Right kidney (tissue), 1 donor: ENCODE measurements around the gene HS3ST5.
"Not testable (repeated sequence)": the region's sequence is repeated elsewhere in the genome, so short reads cannot be mapped to it uniquely, and the experiment has no call there.

Experiments
- DNase-seq: peaks from one replicate; pipeline ENCODE4 v3.0.0-alpha.2; 2016

Gene HS3ST5

DNA sequence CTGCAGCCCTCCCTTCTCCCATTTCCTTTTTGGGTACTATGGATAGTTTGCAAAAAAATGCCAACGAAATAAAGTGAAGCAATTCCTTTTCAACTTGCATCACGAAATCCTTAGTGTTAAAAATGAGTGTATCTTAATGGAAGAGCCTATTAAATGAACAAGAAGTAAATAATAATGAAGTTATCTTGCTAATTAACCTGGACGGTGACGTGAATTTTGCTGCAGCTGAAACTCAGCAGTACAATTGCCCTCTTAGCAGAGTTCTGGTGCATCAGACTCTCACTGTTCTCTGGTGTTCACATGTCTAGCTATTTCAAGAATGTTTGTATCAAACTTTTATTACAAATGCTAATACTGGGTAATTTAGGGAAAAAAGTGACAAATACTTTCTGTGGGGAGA is 252.2 kb downstream of the HS3ST5 start:
- DNase-seq, result no peak

DNA sequence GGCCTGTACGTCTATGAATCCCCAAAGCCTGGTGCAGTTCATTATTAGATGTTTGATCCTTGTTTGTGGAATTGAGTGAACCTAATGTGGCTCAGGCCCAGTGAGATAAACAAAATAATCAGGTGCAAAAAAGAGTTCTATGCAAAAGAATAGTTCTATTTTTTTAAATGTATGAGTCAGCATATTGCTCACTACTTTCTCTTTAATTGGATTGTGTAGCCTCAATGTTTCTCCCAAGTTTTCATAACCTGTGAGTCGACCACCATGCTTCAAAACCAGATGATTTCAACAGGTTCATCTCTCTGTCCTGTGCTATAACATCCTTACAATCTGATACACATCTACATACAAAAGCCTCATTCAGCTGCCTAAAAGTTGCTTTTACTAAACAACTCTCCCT is 255.3 kb downstream of the HS3ST5 start:
- no peak for DNase-seq

DNA sequence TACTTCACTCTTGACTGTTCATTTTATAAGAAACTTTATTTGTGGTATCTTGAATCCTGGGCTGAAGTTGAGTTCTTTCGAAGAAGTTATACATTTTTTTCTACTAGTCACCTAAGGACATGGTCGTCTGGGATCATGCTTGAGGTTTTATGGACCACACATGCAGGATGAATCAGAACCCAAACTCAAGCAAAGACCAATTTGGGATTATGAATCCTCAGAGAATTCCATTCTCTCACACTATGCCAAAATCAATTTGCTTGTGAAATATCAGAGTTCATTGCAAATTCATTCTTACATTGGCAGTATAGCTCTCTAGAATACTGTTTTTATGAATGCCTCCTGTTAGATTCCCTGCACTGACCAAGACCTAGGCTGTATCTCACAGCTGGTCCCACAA is 257.6 kb downstream of the HS3ST5 start:
- DNase-seq, result no peak

- no peak for DNase-seq
Observed at GRCh38 chr6:114084327-114084890, 258.4 kb downstream of the HS3ST5 start.

DNA sequence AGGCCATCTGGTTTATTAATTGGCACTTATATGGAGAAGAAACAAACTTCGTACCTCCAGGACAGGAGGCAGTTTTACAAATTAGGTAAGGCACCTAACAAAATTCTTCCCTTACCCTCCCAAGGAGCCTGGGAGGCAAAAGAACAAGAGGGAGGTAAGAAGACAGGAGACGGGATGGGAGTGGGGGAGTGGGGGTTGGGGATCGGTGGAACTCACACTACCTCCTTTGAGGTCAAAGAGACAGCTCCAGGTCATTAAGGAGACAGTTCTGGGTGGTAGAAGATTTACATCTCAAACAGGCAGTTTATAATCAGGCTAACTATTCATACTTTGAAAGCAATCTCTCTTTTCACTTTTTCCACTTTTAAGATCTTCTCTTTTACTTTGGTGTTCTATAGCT is 259.6 kb downstream of the HS3ST5 start:
- no peak for DNase-seq

GRCh38 chr6:114081730-114082129 is 261.1 kb downstream of the HS3ST5 start:
- DNase-seq, result no peak

DNA sequence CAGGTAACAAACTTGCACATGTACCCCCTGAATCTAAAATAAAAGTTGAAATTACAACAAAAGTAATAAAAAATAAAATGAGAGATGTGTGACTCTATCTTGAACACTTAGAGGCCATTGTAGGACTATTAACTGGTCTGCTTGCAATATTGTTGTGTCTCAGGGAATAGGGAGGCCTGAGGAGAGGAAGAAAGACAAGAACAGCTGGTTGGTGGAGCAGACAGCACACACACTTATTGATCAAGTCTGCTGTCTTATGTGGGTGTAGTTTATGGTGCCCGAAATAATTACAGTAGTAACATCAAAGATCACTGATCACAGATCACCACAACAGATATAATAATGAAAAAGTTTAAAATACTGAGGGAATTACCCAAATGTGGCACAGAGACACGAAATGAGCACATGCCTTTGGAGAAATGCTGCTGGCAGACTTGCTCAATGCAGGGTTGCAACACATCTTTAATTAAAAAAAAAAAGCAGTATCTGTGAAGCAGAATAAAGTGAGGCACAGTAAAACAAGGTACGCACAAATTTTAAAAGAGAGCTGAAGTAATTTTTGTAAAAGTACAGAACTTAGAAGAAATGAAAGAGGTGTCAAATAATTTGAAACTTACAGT is 261.8 kb downstream of the HS3ST5 start:
- DNase-seq, result no peak

DNA sequence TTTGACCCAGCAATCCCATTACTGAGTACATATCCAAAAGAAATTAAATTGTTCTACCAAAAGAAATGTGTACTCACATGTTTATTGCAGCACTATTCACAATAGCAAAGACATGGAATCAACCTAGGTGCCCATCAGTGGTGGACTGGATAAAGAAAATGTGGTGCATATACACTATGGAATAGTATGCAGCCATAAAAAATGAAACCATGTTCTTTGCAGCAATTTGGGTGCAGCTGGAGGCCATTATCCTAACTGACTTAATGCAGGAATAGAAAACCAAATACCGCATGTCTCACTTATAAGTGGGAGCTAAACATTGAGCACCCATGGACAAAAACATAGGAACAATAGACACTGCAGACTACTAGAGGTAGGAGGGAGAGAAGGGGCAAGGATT is 262.4 kb downstream of the HS3ST5 start:
- not testable (repeated sequence) for DNase-seq

GRCh38 chr6:114075777-114076176 is 267.0 kb downstream of the HS3ST5 start:
- no peak for DNase-seq

- no peak for DNase-seq
Observed at GRCh38 chr6:114075300-114075699, 267.5 kb downstream of the HS3ST5 start.

DNA sequence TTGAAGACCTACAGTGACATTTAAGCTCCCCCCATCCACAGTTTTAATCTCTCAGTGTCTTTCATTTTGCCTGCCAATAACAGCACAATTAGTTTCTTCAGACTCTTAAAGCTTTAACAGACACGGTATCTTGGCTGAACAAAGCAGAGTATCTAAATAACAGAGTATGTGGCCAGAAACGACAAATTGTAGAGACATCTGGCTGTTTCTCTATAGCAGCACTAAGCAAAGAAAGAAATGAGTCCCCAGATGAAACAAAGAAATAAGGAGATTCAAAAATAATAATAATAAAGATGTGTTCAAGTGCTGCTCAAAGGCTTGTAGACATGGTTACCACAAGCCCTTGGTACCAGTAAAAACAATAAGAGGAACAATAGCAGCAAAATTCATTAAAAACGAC is 274.1 kb downstream of the HS3ST5 start:
- DNase-seq, result no peak

DNA sequence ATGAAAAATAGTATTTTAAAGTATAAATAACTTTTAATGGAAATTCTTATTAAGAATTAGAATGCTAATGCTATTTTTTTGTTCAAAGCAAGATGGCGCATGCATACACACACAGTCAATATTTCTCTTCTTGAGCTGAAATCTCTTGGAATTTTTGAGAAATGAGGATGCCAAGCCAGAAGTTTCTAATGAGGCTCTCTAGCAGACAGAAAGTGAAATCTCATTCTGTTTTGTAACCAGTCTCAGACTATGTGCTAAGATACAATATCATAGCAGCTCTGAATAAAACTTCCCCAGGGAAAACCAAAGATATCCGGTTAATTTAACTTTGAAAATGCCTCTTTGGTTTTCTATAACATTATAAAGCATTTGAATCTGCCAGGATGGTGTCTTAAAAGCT is 274.7 kb downstream of the HS3ST5 start:
- no peak for DNase-seq

DNA sequence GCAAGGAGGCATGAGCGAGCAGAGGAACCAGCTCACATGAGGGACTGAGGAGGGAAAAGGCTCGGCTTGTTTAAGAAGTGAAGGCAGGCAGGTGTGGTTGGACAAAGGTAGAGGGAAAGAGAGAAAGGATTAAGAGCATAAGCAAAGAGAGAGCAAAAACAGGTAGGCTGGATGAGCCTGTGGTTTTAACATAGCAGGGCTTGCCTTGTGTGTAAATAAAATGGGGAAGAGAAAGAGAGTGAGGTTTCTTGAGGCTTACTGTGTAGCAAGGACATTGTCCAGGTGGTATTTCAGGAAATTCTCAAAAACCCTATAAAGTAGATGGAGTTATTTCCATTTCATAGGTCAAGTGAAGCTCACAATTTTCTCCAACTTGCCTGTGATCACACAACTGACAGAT is 278.0 kb downstream of the HS3ST5 start:
- DNase-seq, result no peak

DNA sequence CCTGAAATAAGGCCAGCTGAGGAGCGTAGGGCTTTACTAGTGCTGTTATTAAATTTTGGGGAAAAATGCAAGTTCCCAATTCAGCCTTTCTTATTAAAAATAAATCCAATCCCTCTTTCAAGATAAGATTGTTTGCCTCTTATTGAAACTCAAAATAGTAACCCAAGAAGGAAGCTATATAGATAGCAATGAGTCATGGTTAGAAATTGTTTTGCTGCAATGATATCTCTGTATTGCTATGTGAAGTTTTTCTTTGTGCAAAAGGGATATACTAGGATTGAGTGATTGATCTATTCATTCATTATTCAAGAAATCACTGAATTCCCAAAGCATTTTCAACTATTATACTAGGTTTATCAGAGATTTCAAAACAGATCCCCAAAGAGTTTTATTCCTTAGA is 278.9 kb downstream of the HS3ST5 start:
- no peak for DNase-seq

DNA sequence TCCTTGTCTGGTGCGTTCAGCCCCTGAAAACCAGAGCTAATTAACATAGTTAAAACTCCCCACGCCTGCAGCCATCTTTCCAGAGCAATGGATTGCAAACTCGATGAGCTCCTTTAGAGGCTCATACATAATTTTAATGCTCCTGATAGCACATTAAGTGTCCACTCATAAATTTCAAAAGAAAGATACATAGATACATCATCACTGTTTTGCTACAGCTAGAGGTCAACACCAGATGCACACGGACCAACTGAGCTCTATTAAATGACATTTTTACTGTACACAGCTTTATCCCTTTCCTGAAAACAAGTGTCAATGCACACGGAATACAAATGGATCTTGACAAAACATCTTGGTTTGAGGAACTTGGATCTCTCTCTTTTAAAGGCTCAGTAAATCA is 280.6 kb downstream of the HS3ST5 start:
- no peak for DNase-seq

- no peak for DNase-seq
Observed at GRCh38 chr6:114061741-114062140, 281.1 kb downstream of the HS3ST5 start.

DNA sequence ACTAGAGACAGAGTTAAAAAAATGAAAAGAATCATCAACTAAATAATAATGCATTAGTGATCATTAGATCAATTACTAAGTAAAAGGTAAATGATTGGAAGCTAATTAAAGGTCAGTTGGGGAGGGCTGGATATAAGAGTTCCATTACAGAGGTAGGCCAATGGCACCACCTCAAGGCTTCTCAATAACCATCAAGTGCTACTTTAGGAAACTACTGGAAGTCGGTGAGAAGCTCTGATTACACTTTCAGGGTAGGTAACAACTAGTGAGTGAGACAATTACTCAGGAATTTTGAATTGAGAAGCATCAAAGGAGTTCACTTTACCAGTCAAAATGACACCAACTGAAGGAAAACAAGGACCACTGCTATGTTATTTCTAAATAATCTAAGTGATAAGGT is 281.7 kb downstream of the HS3ST5 start:
- DNase-seq, result no peak

DNA sequence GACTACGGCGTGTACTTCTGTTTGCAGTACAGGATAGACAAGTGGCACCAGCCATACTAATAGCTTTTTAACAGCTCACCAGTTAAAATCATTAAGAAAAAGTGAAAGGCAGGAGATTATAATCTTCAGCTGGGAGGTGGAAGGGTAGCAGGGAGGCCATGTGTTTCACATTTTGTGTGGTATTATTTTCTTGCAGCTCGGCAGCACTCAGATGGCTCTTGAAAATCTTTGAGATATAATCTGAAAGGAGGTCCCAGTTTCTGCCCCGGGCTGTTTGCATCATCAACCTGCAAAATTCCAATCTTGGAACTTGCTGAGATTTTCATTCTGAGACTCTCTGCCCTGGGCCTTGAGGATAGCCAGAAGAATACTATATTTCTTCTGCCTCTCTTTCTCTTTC is 284.4 kb downstream of the HS3ST5 start:
- DNase-seq, result no peak

DNA sequence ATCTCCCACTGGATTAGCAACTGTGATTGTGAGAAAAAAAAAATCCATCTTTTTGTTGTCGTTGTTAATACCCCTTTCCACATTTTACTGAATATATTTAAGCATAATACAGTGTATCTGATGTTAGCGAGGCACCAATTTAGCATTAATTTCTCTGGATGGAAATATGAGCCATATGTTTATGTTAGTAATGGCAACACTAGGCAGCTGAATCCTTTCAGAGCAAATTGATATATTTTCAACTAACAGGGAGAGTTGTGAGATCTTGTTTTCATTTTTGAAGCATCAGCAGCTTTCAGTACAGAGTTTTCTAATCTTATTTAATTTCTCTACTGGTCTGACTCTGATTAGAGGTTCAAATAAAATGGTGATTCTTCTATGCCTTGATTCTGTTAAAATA is 287.1 kb downstream of the HS3ST5 start:
- no peak for DNase-seq

GRCh38 chr6:114055349-114055748 is 287.5 kb downstream of the HS3ST5 start:
- no peak for DNase-seq

DNA sequence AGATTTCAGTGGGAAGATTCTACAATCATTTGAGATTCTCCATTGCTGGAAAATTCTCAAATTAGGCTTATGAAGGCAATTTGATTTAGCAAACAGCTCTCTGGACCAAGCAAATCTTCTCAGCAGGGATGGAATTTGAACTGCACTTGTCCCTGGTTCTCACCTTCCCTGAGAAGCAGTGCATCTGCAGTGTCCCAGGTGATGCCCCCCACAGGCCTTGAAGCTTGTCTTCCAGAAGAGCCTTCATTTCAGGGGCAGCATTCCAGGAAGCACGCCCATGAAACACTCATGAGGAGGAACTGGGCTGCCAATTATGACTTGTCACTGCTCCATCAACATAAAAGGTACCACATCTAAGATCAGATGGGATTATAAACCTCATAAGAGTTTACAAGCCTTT is 289.0 kb downstream of the HS3ST5 start:
- DNase-seq, result no peak

GRCh38 chr6:114052141-114052540 is 290.7 kb downstream of the HS3ST5 start:
- no peak for DNase-seq

DNA sequence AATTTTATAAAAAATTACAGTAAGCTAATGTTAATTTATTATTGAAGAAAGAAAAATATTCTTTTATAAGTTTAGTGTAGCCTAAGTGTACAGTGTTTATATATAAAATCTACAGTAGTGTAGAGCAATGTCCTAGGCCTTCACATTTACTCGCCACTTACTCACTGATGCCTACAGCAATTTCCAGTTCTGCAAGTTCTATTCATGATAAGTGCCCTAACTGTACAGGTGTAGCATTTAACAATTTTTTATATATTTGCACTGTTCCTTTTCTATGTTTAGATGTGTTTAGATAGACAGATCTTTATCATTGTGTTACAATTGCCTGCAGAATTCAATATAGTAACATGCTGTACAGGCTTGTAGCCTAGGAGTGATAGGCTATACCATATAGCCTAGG is 291.8 kb downstream of the HS3ST5 start:
- DNase-seq, result no peak

GRCh38 chr6:114049367-114049966 is 293.4 kb downstream of the HS3ST5 start:
- no peak for DNase-seq
